ENCODE measurements around the gene PLCH2.
"Not testable (repeated sequence)": the region's sequence is repeated elsewhere in the genome, so short reads cannot be mapped to it uniquely, and the experiment has no call there.

The PLCH2 gene, protein sequence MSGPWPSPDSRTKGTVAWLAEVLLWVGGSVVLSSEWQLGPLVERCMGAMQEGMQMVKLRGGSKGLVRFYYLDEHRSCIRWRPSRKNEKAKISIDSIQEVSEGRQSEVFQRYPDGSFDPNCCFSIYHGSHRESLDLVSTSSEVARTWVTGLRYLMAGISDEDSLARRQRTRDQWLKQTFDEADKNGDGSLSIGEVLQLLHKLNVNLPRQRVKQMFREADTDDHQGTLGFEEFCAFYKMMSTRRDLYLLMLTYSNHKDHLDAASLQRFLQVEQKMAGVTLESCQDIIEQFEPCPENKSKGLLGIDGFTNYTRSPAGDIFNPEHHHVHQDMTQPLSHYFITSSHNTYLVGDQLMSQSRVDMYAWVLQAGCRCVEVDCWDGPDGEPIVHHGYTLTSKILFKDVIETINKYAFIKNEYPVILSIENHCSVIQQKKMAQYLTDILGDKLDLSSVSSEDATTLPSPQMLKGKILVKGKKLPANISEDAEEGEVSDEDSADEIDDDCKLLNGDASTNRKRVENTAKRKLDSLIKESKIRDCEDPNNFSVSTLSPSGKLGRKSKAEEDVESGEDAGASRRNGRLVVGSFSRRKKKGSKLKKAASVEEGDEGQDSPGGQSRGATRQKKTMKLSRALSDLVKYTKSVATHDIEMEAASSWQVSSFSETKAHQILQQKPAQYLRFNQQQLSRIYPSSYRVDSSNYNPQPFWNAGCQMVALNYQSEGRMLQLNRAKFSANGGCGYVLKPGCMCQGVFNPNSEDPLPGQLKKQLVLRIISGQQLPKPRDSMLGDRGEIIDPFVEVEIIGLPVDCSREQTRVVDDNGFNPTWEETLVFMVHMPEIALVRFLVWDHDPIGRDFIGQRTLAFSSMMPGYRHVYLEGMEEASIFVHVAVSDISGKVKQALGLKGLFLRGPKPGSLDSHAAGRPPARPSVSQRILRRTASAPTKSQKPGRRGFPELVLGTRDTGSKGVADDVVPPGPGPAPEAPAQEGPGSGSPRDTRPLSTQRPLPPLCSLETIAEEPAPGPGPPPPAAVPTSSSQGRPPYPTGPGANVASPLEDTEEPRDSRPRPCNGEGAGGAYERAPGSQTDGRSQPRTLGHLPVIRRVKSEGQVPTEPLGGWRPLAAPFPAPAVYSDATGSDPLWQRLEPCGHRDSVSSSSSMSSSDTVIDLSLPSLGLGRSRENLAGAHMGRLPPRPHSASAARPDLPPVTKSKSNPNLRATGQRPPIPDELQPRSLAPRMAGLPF (N-terminal part only)

DNA sequence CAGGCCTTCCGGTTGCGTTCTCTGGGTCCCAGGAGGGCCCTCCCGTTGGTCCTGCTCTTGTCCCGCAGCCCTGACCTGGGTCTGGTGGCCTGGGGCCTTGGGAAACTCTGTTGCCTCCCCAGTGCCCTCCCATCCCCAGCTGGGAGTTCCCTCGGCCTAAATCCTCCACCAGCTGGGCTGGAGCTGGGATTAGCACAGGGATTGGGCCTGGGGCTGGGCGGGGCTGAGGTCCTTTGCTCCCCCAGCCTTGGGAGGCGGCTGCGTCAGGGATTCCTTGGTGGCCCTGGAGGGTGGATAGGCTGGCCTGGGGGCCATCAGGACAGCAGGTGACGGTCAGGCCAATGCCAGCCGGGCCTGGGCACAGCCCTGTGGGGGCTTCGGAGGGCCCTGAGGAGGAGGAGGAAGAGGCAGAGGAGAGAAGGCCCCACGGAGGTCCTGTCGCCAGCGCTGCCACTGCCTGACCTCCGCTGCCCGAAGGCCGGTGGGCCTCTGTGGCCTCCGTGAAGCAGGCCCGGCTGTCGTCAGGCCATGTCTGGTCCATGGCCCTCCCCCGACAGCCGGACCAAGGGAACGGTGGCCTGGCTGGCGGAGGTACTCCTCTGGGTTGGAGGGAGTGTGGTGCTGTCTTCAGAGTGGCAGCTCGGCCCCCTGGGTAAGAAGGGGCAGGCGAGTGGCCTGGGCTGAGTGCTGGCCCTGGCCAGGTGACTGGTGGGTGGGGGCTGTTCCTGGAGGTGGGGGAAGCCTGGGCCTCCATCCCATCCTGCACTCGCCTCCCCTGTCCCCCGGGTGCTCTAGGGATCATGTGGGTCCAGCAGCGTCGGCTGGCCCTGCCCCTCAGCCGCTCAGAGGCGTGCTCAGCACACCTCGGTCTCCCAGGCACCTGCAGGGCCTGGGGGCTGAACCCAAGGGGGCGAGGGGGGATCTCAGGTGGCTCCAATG is at the start of gene PLCH2:
Gene PLCH2 (plus strand): TSS at position 229 of the 939 bp plus-strand sequence. CDS start 300 bp downstream, at position 529.
- no peak for DNase-seq

DNA sequence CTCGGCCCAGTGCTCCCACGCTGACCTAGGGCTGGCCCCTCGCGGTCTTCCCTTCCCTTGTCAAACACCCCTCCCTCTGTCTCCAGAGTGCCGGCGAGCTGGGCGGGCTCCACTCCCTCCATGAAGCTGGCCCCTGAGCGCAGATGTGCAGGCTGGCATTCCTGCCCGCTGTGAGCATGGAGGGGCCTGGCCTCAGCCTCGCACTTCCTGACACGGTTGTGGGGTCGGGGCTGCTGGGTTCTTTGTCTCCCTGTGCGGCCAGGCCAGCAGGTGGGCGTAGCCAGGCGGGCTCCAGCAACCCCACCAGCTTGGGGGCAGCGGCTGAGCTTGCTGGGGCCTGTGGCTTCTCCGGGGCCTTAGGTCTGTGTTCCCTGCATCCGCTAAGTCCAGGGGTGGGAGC is 49.5 kb upstream of the PLCH2 start:
- DNase-seq, result no peak

DNA sequence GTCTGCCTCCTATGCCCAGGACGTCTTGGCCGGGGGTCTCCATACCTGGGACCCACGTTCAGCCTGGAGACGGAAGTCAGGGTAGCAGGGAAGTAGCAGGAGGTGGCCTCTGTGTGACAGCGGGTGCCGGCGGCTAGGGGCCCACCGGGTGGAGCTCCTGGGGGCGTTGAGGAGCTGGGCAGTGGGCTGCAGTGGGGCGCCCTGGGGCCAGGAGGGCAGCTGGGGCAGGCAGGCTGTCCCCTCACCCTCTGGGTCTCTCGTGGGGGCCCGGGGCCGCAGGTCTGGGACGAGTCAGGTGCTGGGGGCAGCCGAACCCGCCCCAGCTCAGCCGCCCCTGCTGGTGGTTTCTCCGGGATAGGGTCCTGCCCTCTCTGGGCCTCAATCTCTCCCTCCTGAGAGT is 49.0 kb upstream of the PLCH2 start:
- no peak for DNase-seq

DNA sequence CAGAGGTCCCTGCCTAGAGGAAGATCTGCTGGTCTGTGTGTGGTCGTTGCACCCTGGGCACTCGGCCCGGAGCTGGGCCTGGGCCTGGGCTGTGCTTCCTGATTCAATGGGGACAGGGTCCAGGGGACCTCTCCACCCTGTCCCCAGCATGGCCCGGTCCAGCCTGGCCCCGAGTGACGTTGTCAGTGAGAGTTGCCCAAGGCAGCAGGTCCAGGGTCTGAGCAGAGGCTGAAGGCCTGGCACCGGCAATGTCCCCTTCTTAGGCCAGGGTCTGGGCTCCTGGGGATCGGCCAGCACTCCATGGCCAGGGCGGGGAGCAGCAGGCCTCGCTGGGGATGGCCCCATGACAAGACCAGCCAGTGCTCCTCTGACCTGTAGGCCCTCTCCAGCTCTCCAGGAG is 48.1 kb upstream of the PLCH2 start:
- DNase-seq, result no peak

DNA sequence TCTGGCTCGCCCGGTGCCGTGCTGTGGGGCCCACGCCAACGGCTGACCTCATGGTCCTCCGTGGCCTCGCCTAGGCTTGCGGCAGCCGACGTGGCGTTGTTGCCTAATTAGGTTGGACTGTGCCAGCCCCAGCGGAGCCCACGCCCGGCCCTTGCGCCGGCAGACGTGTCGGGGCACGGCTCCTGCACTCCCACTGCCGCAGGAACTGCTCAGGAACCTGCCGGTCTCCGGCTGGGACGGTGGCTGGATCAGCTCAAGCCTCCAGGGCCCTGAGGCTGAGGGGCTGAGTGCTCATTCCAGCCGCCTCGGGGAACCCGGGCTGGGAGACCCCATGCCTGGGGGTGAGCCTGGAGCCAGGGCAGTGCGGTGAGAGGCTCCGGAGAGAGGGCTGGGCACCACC is 47.6 kb upstream of the PLCH2 start:
- DNase-seq, result no peak

DNA sequence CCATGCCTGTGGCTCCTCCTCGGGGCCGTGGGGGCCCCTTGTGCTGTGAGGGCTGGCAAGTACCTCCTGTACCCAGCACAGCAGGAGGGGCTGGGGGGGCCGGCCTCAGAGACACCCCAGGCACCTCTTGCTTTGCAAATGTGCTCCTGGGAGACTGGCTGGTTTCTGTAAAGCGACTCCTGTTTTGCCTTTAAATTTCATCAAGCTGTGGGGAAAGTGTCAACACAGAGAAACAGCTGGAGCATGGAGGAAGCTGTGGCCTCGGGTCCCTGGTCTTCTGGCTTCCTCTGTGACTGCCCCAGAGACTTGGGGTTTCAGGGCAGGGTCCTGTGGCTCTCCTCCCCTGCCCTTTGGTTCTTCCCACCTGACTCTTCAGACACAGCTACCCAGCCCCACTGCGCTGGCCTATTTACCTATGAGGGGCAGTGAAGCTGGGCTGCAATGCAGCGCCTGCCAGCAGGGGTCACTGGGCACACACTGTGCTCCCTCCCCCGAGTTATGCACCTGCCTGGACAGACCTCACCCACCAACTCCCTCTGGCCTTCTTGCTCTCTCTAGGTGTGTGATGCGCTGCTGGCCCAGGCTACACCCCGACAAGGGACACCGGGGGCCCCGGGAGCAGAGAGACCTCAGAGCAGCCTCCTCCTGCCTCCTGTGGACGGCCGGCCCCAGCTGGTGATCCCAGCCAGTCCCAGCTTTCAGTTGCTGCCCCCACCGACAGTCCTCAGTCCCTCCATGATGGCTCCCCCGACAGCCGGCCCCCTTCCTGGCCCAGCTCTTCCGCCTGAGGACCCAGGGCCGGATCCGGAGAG is 46.1 kb upstream of the PLCH2 start:
- DNase-seq, result peak; percentile 21

DNA sequence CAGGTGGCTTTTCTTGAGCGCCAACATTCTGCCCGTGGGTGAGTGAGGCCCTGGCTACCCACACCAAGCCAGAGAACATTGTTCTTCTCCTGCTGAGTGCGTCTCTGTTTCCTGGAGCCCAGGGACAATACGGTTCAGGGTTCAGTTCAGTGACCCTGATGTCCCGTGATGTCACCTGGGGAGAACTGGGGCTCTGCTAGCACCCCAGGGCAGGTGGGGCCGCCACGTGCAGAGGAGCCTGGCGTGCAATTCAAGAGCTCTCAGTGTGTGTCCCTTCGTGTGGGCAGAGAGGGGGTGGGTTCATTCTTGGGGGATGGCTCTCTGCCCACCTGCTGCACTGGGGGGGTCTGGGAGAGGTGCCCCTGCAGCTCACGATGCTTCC is 45.5 kb upstream of the PLCH2 start:
- no peak for DNase-seq

DNA sequence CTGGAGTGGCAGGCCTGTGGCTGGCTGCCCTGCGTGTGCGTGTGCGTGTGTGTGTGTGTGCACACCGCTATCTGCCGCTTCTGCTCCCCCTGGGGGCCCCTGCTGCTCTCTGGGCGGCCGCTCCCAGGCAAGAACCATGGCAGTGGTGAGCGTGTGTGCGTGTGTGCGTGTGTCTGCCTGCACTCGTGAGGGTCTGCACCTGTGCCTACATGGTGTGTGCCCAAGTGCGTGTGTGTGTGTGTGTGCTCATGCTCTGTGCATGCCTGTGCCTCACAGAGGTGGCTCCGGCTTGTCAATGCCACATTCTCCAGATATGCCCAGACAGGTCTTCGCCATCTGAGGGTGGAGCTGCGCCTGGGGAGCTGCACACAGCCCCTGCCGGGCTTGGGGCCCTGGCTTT is 45.0 kb upstream of the PLCH2 start:
- no peak for DNase-seq

DNA sequence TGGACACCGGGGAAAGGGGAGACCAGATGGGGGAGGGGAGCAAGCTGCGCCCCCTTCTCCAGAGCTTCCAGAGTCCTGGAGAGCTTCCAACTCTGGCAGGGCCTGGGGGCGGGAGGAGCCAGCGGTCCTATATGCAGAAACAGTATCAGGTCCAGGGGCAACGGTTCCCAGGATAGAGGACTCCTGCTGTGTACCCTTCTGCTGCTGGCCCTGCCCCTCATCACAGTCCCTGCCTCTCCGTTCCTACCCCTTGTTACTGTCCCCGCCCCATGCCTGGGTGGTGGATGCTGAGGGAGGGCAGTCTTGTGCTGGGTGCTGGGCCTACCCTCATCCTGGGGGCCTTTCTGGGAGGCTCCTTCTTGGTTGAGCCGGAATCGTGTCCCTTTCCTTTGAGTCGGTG is 44.6 kb upstream of the PLCH2 start:
- no peak for DNase-seq

DNA sequence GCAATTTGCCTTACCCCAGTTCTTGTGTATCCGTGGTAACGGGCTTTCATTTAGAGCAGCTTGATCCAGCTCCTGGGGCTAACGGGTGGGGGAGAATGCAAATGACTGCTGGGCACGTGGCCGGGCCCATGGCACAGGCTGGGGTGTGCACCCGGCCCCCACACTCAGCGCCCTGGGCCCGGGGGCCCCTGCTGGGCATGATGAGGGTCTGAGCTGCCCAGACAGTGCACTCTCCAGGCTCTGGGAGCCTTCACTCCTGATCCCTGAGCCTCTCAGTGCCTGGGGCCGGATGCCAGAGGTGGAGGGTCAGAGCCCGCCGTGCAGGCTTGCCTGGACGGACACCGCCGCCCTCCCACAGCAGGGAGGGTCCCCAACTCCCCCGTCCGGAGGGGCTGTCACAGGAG is 43.6 kb upstream of the PLCH2 start:
- no peak for DNase-seq

DNA sequence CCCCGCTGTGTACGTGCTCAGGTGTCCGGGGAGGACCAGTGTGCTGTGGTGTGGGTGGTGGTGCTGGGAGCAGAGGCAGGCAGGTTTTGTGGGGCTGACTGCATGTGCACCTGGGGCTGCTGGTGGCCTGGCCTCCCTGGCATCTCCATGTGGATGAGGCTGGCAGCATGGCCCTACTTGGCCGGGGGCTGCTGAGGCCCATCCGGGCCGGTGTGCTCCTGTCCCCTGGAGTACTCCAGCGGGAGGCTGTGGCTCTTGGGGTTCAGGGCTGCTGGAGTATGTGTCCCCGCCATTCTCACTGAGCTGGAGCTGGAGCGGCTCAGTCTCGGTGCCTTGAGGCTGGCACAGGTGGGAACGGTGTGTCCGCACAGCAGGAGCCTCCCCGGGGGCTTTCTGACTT is 42.9 kb upstream of the PLCH2 start:
- DNase-seq, result no peak

DNA sequence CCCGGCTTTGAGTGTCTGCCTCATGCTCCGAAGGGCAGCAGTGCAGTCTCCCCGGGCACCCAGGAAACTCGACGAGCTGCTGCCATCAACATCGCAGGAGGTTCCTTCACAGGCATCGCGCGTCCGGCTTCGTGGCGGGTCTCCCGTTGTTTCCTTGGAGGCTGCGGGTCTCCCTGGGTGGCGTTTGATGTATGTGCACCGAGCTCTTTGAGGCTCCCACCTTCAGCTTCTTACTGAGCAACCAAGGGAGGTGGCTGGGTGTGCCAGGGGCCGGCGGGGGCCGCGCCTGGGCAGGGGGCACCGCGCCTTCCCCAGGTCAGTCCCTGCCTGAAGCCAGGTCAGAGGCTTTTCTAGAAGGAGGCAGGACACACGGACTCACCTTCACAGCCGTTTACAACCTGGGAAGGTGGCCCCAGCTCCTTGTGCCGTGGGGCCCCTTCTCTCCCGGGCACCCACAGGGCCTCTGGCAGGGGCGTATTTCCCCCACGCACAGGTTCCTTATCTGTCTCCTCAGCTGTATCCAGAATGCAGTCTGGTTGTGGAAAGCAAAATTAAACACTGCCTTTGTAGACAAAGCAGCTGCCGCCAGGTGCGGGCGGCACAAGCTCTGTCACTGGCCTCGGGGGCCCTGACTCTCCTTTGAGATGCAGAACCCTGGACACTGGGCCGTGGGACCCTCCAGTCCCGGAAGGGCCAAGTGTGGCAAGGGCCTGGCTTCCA is 42.0 kb upstream of the PLCH2 start:
- DNase-seq, result no peak

DNA sequence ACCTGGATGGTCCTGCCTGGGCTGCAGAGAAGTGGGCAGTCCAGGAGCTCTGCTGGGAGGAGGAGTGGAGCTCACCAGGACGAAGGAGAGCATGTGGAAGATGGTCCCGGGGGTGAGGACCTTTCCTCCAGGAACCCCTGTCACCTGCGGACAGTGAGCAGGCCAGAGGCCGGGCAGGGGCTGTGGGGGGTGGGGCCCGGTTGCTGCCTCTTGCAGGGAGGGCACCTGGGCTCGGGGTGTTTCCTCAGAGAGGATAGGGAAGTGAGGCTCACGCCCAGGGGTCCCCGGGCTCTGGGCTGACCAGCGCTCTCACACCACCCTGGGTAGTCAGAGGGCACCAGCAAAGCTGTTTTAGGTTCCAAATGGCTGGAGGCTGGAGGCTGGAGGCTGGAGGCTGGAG is 41.0 kb upstream of the PLCH2 start:
- DNase-seq, result no peak

DNA sequence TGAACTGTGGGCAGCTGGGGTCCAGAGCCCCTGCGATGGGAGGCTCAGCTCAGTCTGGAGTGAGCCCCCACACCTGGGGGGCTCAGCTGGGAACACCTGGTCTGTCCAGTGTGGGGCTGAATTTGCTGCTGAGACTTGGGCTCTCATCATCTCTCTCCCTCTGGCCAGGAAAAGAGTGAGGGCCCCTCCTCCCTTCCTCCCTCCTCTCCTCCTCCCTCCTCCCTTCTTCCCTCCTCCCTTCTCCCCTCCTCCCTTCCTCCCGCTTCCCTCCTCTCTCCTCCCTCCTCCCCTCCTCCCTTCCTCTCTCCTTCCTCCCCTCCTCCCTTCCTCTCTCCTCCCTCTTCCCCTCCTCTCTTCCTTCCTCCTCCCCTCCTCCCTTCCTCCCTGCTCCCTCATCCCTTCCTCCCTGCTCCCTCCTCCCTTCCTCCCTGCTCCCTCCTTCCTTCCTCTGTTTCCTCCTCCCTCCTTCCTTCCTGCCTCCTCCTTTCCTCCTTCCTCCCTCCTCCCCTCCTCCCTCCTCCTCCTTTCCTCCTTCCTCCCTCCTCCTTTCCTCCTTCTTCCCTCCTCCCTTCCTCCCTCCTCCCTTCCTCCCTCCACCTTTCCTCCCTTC is 40.2 kb upstream of the PLCH2 start:
- DNase-seq, result no peak

DNA sequence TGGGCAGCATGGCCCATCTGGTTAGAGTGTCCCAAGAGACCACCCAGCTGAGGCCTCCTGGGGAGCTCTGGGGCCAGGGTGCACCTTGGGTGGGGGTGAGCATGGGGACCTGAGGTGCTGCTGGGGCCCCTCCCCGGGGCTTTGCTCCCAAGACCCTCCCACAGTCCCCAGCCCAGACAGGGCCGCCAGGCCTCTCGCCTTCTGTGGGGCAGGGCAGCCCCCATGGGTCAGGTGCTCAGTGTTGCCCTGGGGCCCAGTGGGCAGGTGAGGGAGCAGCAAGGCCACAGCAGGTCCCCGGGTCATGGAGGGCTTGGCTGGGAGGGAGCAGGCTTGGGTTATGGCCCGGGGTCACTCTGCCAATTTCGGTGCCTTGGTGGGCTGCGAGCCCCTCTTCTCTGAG is 39.2 kb upstream of the PLCH2 start:
- DNase-seq, result no peak

DNA sequence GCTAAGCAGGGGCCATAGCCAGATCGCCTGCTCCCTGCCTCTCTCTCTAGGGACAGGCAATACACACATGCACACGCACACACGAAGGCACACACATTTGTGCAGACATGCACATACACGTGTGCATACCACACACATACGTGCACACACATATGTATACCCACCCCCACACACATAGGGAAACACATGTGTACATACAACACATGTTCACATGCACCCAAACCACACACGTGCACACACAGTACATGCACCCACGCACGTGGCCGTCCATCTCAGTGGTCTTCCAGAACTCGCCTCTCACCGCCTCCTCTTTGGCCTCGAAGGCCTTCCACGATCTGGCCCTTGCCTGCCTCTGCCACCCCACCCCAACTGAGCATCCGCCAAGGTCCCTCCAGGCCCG is 38.5 kb upstream of the PLCH2 start:
- no peak for DNase-seq

DNA sequence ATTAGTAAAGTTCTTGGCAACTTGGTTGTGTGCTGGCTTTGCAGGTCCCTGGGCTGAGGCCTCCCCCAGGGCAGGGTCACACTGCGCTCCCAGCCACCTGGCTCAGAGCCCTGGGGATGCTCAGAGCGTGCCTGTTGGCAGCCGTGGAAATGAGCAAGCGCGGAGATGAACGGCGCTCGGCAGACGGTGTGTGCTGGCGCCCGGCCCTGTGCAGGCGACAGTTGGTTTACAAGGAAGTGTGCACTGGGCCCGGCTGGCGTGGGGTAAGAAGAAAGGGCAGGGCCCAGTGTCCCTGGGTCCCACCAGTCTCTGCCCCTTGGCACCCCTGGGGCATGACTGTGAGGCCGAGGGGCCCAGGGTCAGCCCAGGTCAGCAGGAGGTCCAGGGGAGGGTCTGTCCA is 38.1 kb upstream of the PLCH2 start:
- no peak for DNase-seq

DNA sequence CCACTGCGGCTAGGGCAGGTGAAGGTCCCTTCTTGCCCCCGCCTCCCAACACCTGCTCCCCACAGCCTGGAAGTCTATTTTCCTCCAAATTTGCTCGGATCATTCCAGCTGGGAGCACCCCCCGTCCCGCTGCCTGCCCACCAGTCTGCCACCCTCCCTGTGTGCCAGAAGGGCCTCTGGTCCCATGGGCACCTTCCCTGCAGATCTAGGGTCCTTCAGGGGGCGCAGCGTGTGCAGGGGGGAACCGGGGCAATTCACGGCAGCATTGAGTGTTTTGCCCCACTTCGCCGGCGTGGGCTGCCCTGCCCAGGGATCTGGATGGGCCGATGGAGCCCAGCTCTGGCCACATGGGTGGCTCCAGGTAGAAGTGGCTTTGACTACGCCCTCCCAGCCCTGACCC is 37.4 kb upstream of the PLCH2 start:
- no peak for DNase-seq

DNA sequence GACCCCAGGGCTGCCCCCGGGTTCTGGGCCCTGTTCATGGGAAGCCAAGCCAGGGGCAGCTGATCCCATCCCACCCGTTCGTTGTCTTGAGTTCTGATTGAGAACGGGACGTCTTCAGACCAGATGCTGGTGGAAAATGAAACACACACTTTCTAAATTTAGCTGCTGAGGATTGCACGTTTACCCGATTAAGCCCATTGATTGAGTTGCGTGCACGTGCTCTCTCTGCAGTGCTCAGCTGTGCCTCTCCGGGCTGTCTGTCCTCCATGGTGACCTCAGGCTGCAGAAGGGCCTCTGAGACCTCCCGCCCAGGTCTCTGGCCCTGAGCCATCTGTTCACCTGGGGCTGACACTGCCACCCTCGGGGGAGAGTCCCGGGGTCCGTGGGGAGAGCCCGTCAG is 36.7 kb upstream of the PLCH2 start:
- DNase-seq, result peak; percentile 7

DNA sequence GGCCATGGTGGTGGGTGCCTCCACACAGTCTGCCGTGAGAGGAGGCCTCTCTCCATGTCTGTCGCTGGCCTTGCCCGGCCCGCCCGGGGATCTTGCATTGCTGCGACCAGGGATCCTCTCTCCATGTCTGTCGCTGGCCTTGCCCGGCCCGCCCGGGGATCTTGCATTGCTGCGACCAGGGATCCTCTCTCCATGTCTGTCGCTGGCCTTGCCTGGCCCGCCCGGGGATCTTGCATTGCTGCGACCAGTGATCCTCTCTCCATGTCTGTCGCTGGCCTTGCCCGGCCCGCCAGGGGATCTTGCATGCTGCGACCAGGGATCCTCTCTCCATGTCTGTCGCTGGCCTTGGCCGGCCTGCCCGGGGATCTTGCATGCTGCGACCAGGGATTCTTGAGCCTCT is 35.7 kb upstream of the PLCH2 start:
- not testable (repeated sequence) for DNase-seq

All from MV-4-11 (cell line).